ENCODE data around the gene FAM9A. TPM values are rescaled to one million over a fixed set of nuclear protein-coding genes. Genes with fewer than 3 reads are reported as not detected.

FAM9A gene
- total RNA-seq, 3 donors from 2014 or later (not counting 1 experiment from before 2014, with no cell fraction given), result not detected

DNA sequence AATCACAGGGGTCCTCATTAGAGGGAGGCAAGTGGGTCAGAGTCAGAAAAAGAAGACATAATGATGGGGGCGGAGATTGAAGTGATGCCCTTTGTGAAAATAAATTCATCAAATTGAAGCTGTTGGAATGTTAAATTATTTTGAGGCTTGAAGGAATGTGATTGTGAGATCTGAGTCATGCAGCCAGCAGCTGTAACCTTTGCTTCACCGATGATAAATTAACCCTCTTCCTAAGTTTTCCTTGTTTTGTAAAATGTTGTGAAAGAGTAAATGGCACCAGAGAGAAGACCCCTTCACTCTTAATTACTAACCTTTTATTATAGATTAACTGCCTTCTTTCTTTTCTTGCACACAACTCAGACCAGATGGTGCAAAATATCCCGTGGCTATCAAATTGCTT, 47.7 kb upstream of the FAM9A start:
- H3K36me3 Mint-ChIP-seq, result no peaks in the 10 kb centered on the region
- H3K4me1 ChIP-seq (ENCODE audit: control insufficient read depth, insufficient read depth, low read length), result no peaks in the 10 kb centered on the region
- WGBS (ENCODE audit: insufficient coverage), result 88% methylated on average over 1 of the region's 3 CpGs
- no peak overlapping the region for H3K4me3 ChIP-seq (ENCODE audit: low read length)
- no peaks in the 10 kb centered on the region for H3K9me3 Mint-ChIP-seq
- H3K27ac Mint-ChIP-seq, result no peak overlapping the region
- no peaks in the 10 kb centered on the region for H3K27me3 ChIP-seq (ENCODE audit: control insufficient read depth, insufficient read depth, low read length)
- H3K9me3 ChIP-seq (ENCODE audit: control insufficient read depth, insufficient read depth, low read length), result no peaks in the 10 kb centered on the region
- no peaks in the 10 kb centered on the region for H3K4me1 Mint-ChIP-seq
- intact Hi-C loops (cut with micrococcal nuclease), result no loop called here
- H3K27me3 Mint-ChIP-seq (ENCODE audit: low read depth in 2 of 2), result peaks cover 20 to 27% of the 10 kb centered on the region in 2 donors
- ATAC-seq (no peak), DNase-seq (no peak)
- TF ChIP-seq, protein P1, sequence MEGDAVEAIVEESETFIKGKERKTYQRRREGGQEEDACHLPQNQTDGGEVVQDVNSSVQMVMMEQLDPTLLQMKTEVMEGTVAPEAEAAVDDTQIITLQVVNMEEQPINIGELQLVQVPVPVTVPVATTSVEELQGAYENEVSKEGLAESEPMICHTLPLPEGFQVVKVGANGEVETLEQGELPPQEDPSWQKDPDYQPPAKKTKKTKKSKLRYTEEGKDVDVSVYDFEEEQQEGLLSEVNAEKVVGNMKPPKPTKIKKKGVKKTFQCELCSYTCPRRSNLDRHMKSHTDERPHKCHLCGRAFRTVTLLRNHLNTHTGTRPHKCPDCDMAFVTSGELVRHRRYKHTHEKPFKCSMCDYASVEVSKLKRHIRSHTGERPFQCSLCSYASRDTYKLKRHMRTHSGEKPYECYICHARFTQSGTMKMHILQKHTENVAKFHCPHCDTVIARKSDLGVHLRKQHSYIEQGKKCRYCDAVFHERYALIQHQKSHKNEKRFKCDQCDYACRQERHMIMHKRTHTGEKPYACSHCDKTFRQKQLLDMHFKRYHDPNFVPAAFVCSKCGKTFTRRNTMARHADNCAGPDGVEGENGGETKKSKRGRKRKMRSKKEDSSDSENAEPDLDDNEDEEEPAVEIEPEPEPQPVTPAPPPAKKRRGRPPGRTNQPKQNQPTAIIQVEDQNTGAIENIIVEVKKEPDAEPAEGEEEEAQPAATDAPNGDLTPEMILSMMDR (IDR thresholded peaks at IDR 0.05), result no peak
- no peak overlapping the region for H3K4me3 Mint-ChIP-seq
- H3K36me3 ChIP-seq (ENCODE audit: control insufficient read depth, insufficient read depth, low read length), result no peaks in the 10 kb centered on the region
- H3K27ac ChIP-seq (ENCODE audit: low read length), result no peak overlapping the region

DNA sequence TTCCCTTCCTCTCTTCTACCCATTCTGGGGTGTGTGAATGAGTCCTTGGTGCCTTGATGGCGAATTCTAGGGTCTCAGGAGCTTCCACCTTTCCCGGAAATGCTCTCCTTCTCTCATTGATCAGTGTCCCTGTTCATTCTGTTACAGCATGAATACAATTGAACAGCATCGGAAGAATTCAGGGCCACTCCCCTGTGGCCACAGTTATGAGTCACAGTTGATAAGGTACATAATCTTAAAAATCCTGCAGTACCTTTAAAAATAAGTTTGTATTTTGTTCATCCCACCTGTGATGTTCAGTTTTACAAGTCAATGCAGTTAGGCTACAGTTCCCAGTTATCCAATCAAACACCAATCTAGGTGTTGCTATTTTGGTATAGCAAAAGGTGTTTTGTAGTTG, 47.3 kb upstream of the FAM9A start:
- H3K4me1 ChIP-seq (ENCODE audit: control insufficient read depth, insufficient read depth, low read length), result no peaks in the 10 kb centered on the region
- H3K27ac Mint-ChIP-seq, result no peak overlapping the region
- no peaks in the 10 kb centered on the region for H3K4me1 Mint-ChIP-seq
- no peaks in the 10 kb centered on the region for H3K36me3 ChIP-seq (ENCODE audit: control insufficient read depth, insufficient read depth, low read length)
- no peaks in the 10 kb centered on the region for H3K9me3 Mint-ChIP-seq
- no peaks in the 10 kb centered on the region for H3K27me3 ChIP-seq (ENCODE audit: control insufficient read depth, insufficient read depth, low read length)
- intact Hi-C loops (cut with micrococcal nuclease), result no loop called here
- ATAC-seq (no peak), DNase-seq (no peak)
- H3K36me3 Mint-ChIP-seq, result no peaks in the 10 kb centered on the region
- 87% methylated on average over 3 of the region's 3 CpGs for WGBS (ENCODE audit: insufficient coverage)
- H3K27ac ChIP-seq (ENCODE audit: low read length), result no peak overlapping the region
- no peak overlapping the region for H3K4me3 ChIP-seq (ENCODE audit: low read length)
- TF ChIP-seq, protein P1 (IDR thresholded peaks at IDR 0.05), result no peak
- peaks cover 20 to 27% of the 10 kb centered on the region in 2 donors for H3K27me3 Mint-ChIP-seq (ENCODE audit: low read depth in 2 of 2)
- H3K4me3 Mint-ChIP-seq, result no peak overlapping the region
- no peaks in the 10 kb centered on the region for H3K9me3 ChIP-seq (ENCODE audit: control insufficient read depth, insufficient read depth, low read length)

DNA sequence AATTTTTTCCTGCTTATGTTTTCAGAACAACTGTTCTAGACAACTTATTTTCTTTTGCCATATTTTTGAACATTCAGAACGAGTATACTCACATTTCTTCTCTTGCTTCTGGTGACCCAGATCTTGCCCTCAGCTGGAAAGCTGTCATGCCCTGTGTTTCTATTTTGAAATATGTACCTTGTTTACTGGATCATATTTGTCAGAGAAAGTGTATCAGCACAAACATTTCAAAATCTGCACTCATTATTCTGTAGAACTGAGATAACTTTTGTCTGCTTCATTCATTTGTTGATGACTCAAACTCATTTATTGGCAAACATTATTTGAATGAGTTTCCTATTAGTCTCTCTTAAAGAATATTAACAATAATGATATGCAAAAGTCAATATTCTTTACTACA, 46.2 kb upstream of the FAM9A start:
- Mint-ChIP-seq H3K27ac (no peak overlapping the region), H3K27me3 (ENCODE audit: low read depth in 2 of 2) (peaks cover 14 to 27% of the 10 kb centered on the region in 2 donors), H3K36me3 (no peaks in the 10 kb centered on the region), H3K4me1 (no peaks in the 10 kb centered on the region), H3K4me3 (no peak overlapping the region), H3K9me3 (no peaks in the 10 kb centered on the region)
- Histone ChIP-seq H3K36me3 (ENCODE audit: control insufficient read depth, insufficient read depth, low read length) (no peaks in the 10 kb centered on the region), H3K27ac (ENCODE audit: low read length) (no peak overlapping the region), H3K4me3 (ENCODE audit: low read length) (no peak overlapping the region), H3K4me1 (ENCODE audit: control insufficient read depth, insufficient read depth, low read length) (no peaks in the 10 kb centered on the region), H3K27me3 (ENCODE audit: control insufficient read depth, insufficient read depth, low read length) (no peaks in the 10 kb centered on the region), H3K9me3 (ENCODE audit: control insufficient read depth, insufficient read depth, low read length) (no peaks in the 10 kb centered on the region)
- no CpG with 5 or more reads among the region's 1 CpG for WGBS (ENCODE audit: insufficient coverage)
- intact Hi-C loops (cut with micrococcal nuclease), result no loop called here
- TF ChIP-seq, protein P1 (IDR thresholded peaks at IDR 0.05), result no peak
- DNase-seq (no peak), ATAC-seq (no peak)

DNA sequence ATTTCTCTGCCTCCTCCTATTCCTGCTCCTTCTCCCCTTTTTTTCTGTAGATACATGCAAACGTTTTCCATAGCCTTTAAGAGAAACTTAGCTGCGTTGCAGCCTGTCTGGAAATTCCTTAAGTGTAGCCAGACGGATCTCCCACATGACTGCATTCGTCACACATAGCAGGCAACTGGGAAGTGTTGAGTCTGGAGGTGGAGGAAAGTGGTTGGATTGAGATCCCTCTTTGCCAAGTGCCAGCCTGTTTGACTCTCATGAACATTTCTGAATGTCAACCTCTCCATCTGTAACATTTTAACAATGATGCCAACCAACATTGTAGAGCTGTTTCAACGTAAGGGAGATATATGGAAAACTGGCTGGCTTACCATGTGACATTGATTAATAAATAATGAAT, 45.1 kb upstream of the FAM9A start:
- TF ChIP-seq, protein P1 (IDR thresholded peaks at IDR 0.05), result no peak
- H3K9me3 Mint-ChIP-seq, result no peaks in the 10 kb centered on the region
- no peaks in the 10 kb centered on the region for H3K9me3 ChIP-seq (ENCODE audit: control insufficient read depth, insufficient read depth, low read length)
- ATAC-seq (no peak), DNase-seq (no peak)
- H3K27me3 Mint-ChIP-seq (ENCODE audit: low read depth in 2 of 2), result peaks cover 10 to 21% of the 10 kb centered on the region in 2 donors
- 91% methylated on average over 4 of the region's 5 CpGs for WGBS (ENCODE audit: insufficient coverage)
- H3K27me3 ChIP-seq (ENCODE audit: control insufficient read depth, insufficient read depth, low read length), result no peaks in the 10 kb centered on the region
- no peaks in the 10 kb centered on the region for H3K36me3 Mint-ChIP-seq
- H3K4me3 Mint-ChIP-seq, result no peak overlapping the region
- H3K4me1 ChIP-seq (ENCODE audit: control insufficient read depth, insufficient read depth, low read length), result no peaks in the 10 kb centered on the region
- intact Hi-C loops (cut with micrococcal nuclease), result no loop called here
- no peak overlapping the region for H3K27ac ChIP-seq (ENCODE audit: low read length)
- no peaks in the 10 kb centered on the region for H3K36me3 ChIP-seq (ENCODE audit: control insufficient read depth, insufficient read depth, low read length)
- H3K4me1 Mint-ChIP-seq, result no peaks in the 10 kb centered on the region
- H3K4me3 ChIP-seq (ENCODE audit: low read length), result no peak overlapping the region
- no peak overlapping the region for H3K27ac Mint-ChIP-seq

Measured in natural killer cell (primary cell).